GM19239 (cell line): Measurements from ENCODE around the gene C1GALT1C1L.
"Not testable (repeated sequence)": the region's sequence is repeated elsewhere in the genome, so short reads cannot be mapped to it uniquely, and the experiment has no call there.

Experiments
- DNase-seq: peaks from one replicate; pipeline ENCODE4 v3.0.0; 2011; ENCODE audit warnings: low spot score; ENCODE audit not compliant: insufficient read length
- FAIRE-seq: peaks from 2 replicates; lab custom pipeline; 2011; peaks lifted over from hg19 to GRCh38; lab: Jason Lieb, UNC

Gene C1GALT1C1L

GRCh38 chr2:43675646-43676321, 445 bp downstream of the C1GALT1C1L start:
- no peak for DNase-seq
- FAIRE-seq = no peak

- FAIRE-seq = no peak
Observed at GRCh38 chr2:43657241-43657640, 19.0 kb downstream of the C1GALT1C1L start.

GRCh38 chr2:43653506-43653905, 22.7 kb downstream of the C1GALT1C1L start:
- DNase-seq = no peak
- peak; percentile 4 for FAIRE-seq

More at GRCh38 chr2:43657241-43657640, 19.0 kb downstream of the C1GALT1C1L start:
- DNase-seq = no peak

- no peak for FAIRE-seq
- no peak for DNase-seq
Observed at GRCh38 chr2:43648994-43649701, 27.1 kb downstream of the C1GALT1C1L start.

- DNase-seq (no peak), FAIRE-seq (no peak)
Observed at GRCh38 chr2:43643680-43644079, 32.5 kb downstream of the C1GALT1C1L start.

- no peak for DNase-seq
- FAIRE-seq = no peak
Observed at GRCh38 chr2:43642363-43642762, 33.9 kb downstream of the C1GALT1C1L start.

- peak; percentile 45 for FAIRE-seq
Observed at GRCh38 chr2:43637030-43637803, 39.0 kb downstream of the C1GALT1C1L start, which contains the start of gene PLEKHH2. Gene PLEKHH2, plus strand, starts transcription at chr2:43637260. Its CDS starts 7,414 bp downstream, at chr2:43644674.

GRCh38 chr2:43636621-43637020, 39.6 kb downstream of the C1GALT1C1L start:
- DNase-seq (no peak), FAIRE-seq (peak; percentile 26)

More at GRCh38 chr2:43637030-43637803, 39.0 kb downstream of the C1GALT1C1L start, which contains the start of gene PLEKHH2:
- peak; percentile 74 for DNase-seq

- not testable (repeated sequence) for FAIRE-seq, DNase-seq
Observed at GRCh38 chr2:43636153-43636552, 40.1 kb downstream of the C1GALT1C1L start.

- no peak for FAIRE-seq
- no peak for DNase-seq
Observed at GRCh38 chr2:43634604-43635306, 41.5 kb downstream of the C1GALT1C1L start.

GRCh38 chr2:43631618-43632317, 44.5 kb downstream of the C1GALT1C1L start:
- DNase-seq (no peak), FAIRE-seq (no peak)
